Skeletal muscle satellite cell (primary cell): ENCODE measurements around the gene MRPL12.
"Not testable (repeated sequence)": the region's sequence is repeated elsewhere in the genome, so short reads cannot be mapped to it uniquely, and the experiment has no call there.

Experiments used
- H3K27me3 ChIP-seq: 2 replicates; pipeline ENCODE4 v1.7.0; 2013; ENCODE audit warnings: low read length; ENCODE audit not compliant: control insufficient read depth, insufficient read depth
- H3K36me3 ChIP-seq: 2 replicates; pipeline ENCODE4 v1.7.0; 2013; ENCODE audit warnings: mild to moderate bottlenecking, control low read depth, low read length; ENCODE audit not compliant: insufficient read depth
- H3K4me1 ChIP-seq: 2 replicates; pipeline ENCODE4 v1.7.0; 2013; ENCODE audit warnings: low read length; ENCODE audit not compliant: control insufficient read depth, insufficient read depth
- H3K4me2 ChIP-seq: 2 replicates; pipeline ENCODE4 v1.7.0; 2013; ENCODE audit warnings: mild to moderate bottlenecking, low read length
- H3K4me3 ChIP-seq: 2 replicates; pipeline ENCODE4 v1.7.0; 2013; ENCODE audit warnings: low read length
- H3K9ac ChIP-seq: 2 replicates; pipeline ENCODE4 v1.7.0; 2013; ENCODE audit warnings: mild to moderate bottlenecking, low read depth, low read length, moderate library complexity
- H3K9me3 ChIP-seq: replicated peaks from 2 replicates; pipeline ENCODE4 v1.7.0; 2013; ENCODE audit warnings: mild to moderate bottlenecking, control low read depth, low read length

The MRPL12 gene

GRCh38 chr17:81666342-81667191 is 36.6 kb upstream of the MRPL12 start, which contains the start of the genes CCDC137 and OXLD1:
Gene CCDC137 (plus strand): TSS chr17:81666737. CDS start chr17:81666767, 30 bp downstream.
Gene OXLD1 (minus strand): TSS chr17:81666605. CDS start chr17:81666577, 28 bp downstream.
- Histone ChIP-seq H3K4me2 (peak within 1 kb of the TSS; percentile 95), H3K4me1 (peaks cover 21% of the 10 kb centered on the region), H3K4me3 (peak within 1 kb of the TSS; percentile 95), H3K9ac (peak within 1 kb of the TSS; percentile 94), H3K9me3 (no peaks in the 10 kb centered on the region), H3K27me3 (no peaks in the 10 kb centered on the region), H3K36me3 (peaks cover 32% of the 10 kb centered on the region)

- Histone ChIP-seq H3K27me3 (no peaks in the 10 kb centered on the region), H3K9me3 (no peaks in the 10 kb centered on the region), H3K9ac (no peak overlapping the region), H3K36me3 (peaks cover 44% of the 10 kb centered on the region), H3K4me2 (peak overlapping the region; percentile 42), H3K4me1 (peaks cover 21% of the 10 kb centered on the region), H3K4me3 (peak overlapping the region; percentile 24)
These were observed 35.4 kb upstream of the MRPL12 start for GRCh38 chr17:81667754-81668153.

- peaks cover 6% of the 10 kb centered on the region for H3K4me1 ChIP-seq
- no peak overlapping the region for H3K9ac ChIP-seq
- H3K4me3 ChIP-seq, result no peak overlapping the region
- H3K9me3 ChIP-seq, result no peaks in the 10 kb centered on the region
- no peaks in the 10 kb centered on the region for H3K27me3 ChIP-seq
- peaks cover 40% of the 10 kb centered on the region for H3K36me3 ChIP-seq
- H3K4me2 ChIP-seq, result no peak overlapping the region
These were observed 30.7 kb upstream of the MRPL12 start for GRCh38 chr17:81672504-81672903.

- Histone ChIP-seq H3K4me2 (no peak overlapping the region), H3K9ac (no peak overlapping the region), H3K36me3 (peaks cover 40% of the 10 kb centered on the region), H3K4me3 (no peak overlapping the region), H3K4me1 (peaks cover 2% of the 10 kb centered on the region), H3K27me3 (no peaks in the 10 kb centered on the region), H3K9me3 (no peaks in the 10 kb centered on the region)
These were observed 30.2 kb upstream of the MRPL12 start for GRCh38 chr17:81672954-81673353.

GRCh38 chr17:81673561-81674258 is 29.5 kb upstream of the MRPL12 start:
- H3K9me3 ChIP-seq, result no peaks in the 10 kb centered on the region
- no peak overlapping the region for H3K4me2 ChIP-seq
- H3K4me3 ChIP-seq, result no peak overlapping the region
- no peaks in the 10 kb centered on the region for H3K4me1 ChIP-seq
- H3K9ac ChIP-seq, result no peak overlapping the region
- peaks cover 40% of the 10 kb centered on the region for H3K36me3 ChIP-seq
- H3K27me3 ChIP-seq, result no peaks in the 10 kb centered on the region

GRCh38 chr17:81675515-81676221 is 27.5 kb upstream of the MRPL12 start:
- H3K36me3 ChIP-seq, result peaks cover 36% of the 10 kb centered on the region
- H3K4me1 ChIP-seq, H3K4me2 ChIP-seq, H3K27me3 ChIP-seq, H3K9ac ChIP-seq, H3K4me3 ChIP-seq, H3K9me3 ChIP-seq: not testable (repeated sequence)

- no peak overlapping the region for H3K4me3 ChIP-seq
- H3K27me3 ChIP-seq, result no peaks in the 10 kb centered on the region
- H3K36me3 ChIP-seq, result peaks cover 35% of the 10 kb centered on the region
- no peak overlapping the region for H3K4me2 ChIP-seq
- peaks cover 7% of the 10 kb centered on the region for H3K4me1 ChIP-seq
- H3K9me3 ChIP-seq, result no peaks in the 10 kb centered on the region
- no peak overlapping the region for H3K9ac ChIP-seq
These were observed 26.3 kb upstream of the MRPL12 start for GRCh38 chr17:81676906-81677305.

GRCh38 chr17:81680150-81680549 is 23.0 kb upstream of the MRPL12 start:
- H3K4me1 ChIP-seq, result peaks cover 23% of the 10 kb centered on the region
- no peaks in the 10 kb centered on the region for H3K9me3 ChIP-seq
- no peaks in the 10 kb centered on the region for H3K27me3 ChIP-seq
- no peak overlapping the region for H3K9ac ChIP-seq
- no peak overlapping the region for H3K4me2 ChIP-seq
- H3K4me3 ChIP-seq, result no peak overlapping the region
- H3K36me3 ChIP-seq, result peaks cover 17% of the 10 kb centered on the region

GRCh38 chr17:81681672-81682071 is 21.5 kb upstream of the MRPL12 start:
- peaks cover 31% of the 10 kb centered on the region for H3K36me3 ChIP-seq
- peaks cover 32% of the 10 kb centered on the region for H3K4me1 ChIP-seq
- H3K4me3 ChIP-seq, result no peak overlapping the region

GRCh38 chr17:81682565-81683207 is 20.5 kb upstream of the MRPL12 start:
- Histone ChIP-seq H3K36me3 (peaks cover 41% of the 10 kb centered on the region), H3K9ac (peak overlapping the region; percentile 95), H3K9me3 (no peaks in the 10 kb centered on the region), H3K27me3 (no peaks in the 10 kb centered on the region), H3K4me3 (peak overlapping the region; percentile 86), H3K4me2 (peak overlapping the region; percentile 92), H3K4me1 (peaks cover 32% of the 10 kb centered on the region)

More at GRCh38 chr17:81681672-81682071, 21.5 kb upstream of the MRPL12 start:
- Histone ChIP-seq H3K4me2 (peak overlapping the region; percentile 92), H3K9ac (no peak overlapping the region), H3K27me3 (no peaks in the 10 kb centered on the region), H3K9me3 (no peaks in the 10 kb centered on the region)

- Histone ChIP-seq H3K27me3 (no peaks in the 10 kb centered on the region), H3K4me2 (peak overlapping the region; percentile 92), H3K9me3 (no peaks in the 10 kb centered on the region), H3K4me3 (peak overlapping the region; percentile 86), H3K4me1 (peaks cover 32% of the 10 kb centered on the region), H3K9ac (peak overlapping the region; percentile 95), H3K36me3 (peaks cover 46% of the 10 kb centered on the region)
These were observed 20.0 kb upstream of the MRPL12 start for GRCh38 chr17:81683208-81683583.
